A549 (cell line): ENCODE results near the gene XPO5. TPM values are rescaled to one million over a fixed set of nuclear protein-coding genes. Genes with fewer than 3 reads are reported as not detected.

Experiments used
- CHD2 ChIP-seq: fragments of 150-350 bp; IDR thresholded peaks from 2 replicates; pipeline ENCODE4 v1.6.1; 2014; ENCODE audit warnings: low read length; ENCODE audit not compliant: partially characterized antibody
- GATA3 ChIP-seq: IDR thresholded peaks from 2 replicates; pipeline ENCODE4 v1.6.1; 2012; ENCODE audit warnings: borderline replicate concordance
- MAZ ChIP-seq: fragments of 150-350 bp; IDR thresholded peaks from 2 replicates; pipeline ENCODE4 v1.6.1; 2014; ENCODE audit warnings: antibody characterized with exemption, low read depth, low read length, borderline replicate concordance
- NR3C1 ChIP-seq: fragments of >200 bp; sonication (Bioruptor Twin); formaldehyde crosslinking; IDR thresholded peaks from 3 replicates; pipeline ENCODE4 v1.6.1; 2017
- POLR2A ChIP-seq: IDR thresholded peaks from 2 replicates; pipeline ENCODE4 v1.6.1; 2012; ENCODE audit warnings: mild to moderate bottlenecking, low read length
- RNF2 ChIP-seq: fragments of 200-600 bp; sonication (generic); IDR thresholded peaks from 2 replicates; pipeline ENCODE4 v1.6.1; 2016; ENCODE audit warnings: low read depth, mild to moderate bottlenecking, antibody characterized with exemption, moderate library complexity, borderline replicate concordance
- SREBF2 ChIP-seq: fragments of 450-650 bp; IDR thresholded peaks from 2 replicates; pipeline ENCODE4 v1.6.1; 2014; ENCODE audit warnings: mild to moderate bottlenecking, moderate library complexity
- polyA plus RNA-seq, 4 experiments: library from polyadenylated mRNA; depleted of rRNA in 3 of 4; stranded (reverse); fragments of >200 nt; fragmentation: RNase III in 1 of 4; extraction: RNeasy Plus Mini Kit Qiagen cat#74134 plus additional on column Dnase treatment in 1 of 4; gene quantifications; 2 replicates in 3 of 4; 3 replicates in 1 of 4; pipeline ENCODE4 v1.2.3, GENCODE V29; 2011 to 2017
- small RNA-seq, 6 experiments: library from RNA; depleted of rRNA; stranded (forward); fragments of <200 nt; gene quantifications; one replicate each; pipeline ENCODE3, GENCODE V24; 2012
- TF ChIP-seq, protein P1 (sequence below): fragments of 200-600 bp; sonication (generic); IDR thresholded peaks from 2 replicates; pipeline ENCODE4 v1.6.1; 2016; ENCODE audit warnings: antibody characterized with exemption, mild to moderate bottlenecking, moderate library complexity

The XPO5 gene
- polyA plus RNA-seq, 2 of the 4 experiments (the other 2 are of a cell fraction): 24.8 to 51.0 TPM

- TF ChIP-seq, protein P1, sequence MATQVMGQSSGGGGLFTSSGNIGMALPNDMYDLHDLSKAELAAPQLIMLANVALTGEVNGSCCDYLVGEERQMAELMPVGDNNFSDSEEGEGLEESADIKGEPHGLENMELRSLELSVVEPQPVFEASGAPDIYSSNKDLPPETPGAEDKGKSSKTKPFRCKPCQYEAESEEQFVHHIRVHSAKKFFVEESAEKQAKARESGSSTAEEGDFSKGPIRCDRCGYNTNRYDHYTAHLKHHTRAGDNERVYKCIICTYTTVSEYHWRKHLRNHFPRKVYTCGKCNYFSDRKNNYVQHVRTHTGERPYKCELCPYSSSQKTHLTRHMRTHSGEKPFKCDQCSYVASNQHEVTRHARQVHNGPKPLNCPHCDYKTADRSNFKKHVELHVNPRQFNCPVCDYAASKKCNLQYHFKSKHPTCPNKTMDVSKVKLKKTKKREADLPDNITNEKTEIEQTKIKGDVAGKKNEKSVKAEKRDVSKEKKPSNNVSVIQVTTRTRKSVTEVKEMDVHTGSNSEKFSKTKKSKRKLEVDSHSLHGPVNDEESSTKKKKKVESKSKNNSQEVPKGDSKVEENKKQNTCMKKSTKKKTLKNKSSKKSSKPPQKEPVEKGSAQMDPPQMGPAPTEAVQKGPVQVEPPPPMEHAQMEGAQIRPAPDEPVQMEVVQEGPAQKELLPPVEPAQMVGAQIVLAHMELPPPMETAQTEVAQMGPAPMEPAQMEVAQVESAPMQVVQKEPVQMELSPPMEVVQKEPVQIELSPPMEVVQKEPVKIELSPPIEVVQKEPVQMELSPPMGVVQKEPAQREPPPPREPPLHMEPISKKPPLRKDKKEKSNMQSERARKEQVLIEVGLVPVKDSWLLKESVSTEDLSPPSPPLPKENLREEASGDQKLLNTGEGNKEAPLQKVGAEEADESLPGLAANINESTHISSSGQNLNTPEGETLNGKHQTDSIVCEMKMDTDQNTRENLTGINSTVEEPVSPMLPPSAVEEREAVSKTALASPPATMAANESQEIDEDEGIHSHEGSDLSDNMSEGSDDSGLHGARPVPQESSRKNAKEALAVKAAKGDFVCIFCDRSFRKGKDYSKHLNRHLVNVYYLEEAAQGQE: no peak
- TF ChIP-seq POLR2A (no peak), RNF2 (no peak), SREBF2 (no peak), NR3C1 (no peak), MAZ (no peak), GATA3 (no peak), CHD2 (no peak)
Measured at GRCh38 chr6:43472515-43472914, 103.3 kb downstream of the XPO5 start (continued).

Small RNAs within 50 kb of the gene (small RNA-seq; reads per million reads assigned to genes)
- gene RF00426 (0 reads per million in 6 experiments), gene RNU6-1113P (0 reads per million in 6 experiments)

Other genes starting within 250 kb of the XPO5 start
- 9.2 and 10.3 TPM in 2 replicates for gene ZNF318, start 206.4 kb downstream of the XPO5 start, polyA plus RNA-seq (2011; rRNA removed)
- gene ZNF318, start 206.4 kb downstream of the XPO5 start, polyA plus RNA-seq (2017; fragmentation: RNase III; extraction: RNeasy Plus Mini Kit Qiagen cat#74134 plus additional on column Dnase treatment): 4.3 to 5.0 TPM (median 4.7 TPM) in 3 replicates
- gene ABCC10, start 148.5 kb downstream of the XPO5 start, polyA plus RNA-seq (2011; rRNA removed): 6.8 and 8.5 TPM in 2 replicates
- 8.9 to 10.5 TPM (median 9.3 TPM) in 3 replicates for gene ABCC10, start 148.5 kb downstream of the XPO5 start, polyA plus RNA-seq (2017; fragmentation: RNase III; extraction: RNeasy Plus Mini Kit Qiagen cat#74134 plus additional on column Dnase treatment)
- gene DLK2, start 120.5 kb downstream of the XPO5 start, polyA plus RNA-seq (2011; rRNA removed): 2.9 and 3.4 TPM in 2 replicates
- 2.2 to 2.6 TPM (median 2.5 TPM) in 3 replicates for gene DLK2, start 120.5 kb downstream of the XPO5 start, polyA plus RNA-seq (2017; fragmentation: RNase III; extraction: RNeasy Plus Mini Kit Qiagen cat#74134 plus additional on column Dnase treatment)
- gene TJAP1, start 98.5 kb downstream of the XPO5 start, polyA plus RNA-seq (2011; rRNA removed): 12.7 and 15.7 TPM in 2 replicates
- gene TJAP1, start 98.5 kb downstream of the XPO5 start, polyA plus RNA-seq (2017; fragmentation: RNase III; extraction: RNeasy Plus Mini Kit Qiagen cat#74134 plus additional on column Dnase treatment): 12.7 to 13.7 TPM (median 13.1 TPM) in 3 replicates
- 0.24 and 0.26 TPM in 2 replicates for gene LRRC73, start 65.7 kb downstream of the XPO5 start, polyA plus RNA-seq (2011; rRNA removed)
- 0.61 to 0.72 TPM (median 0.71 TPM) in 3 replicates for gene LRRC73, start 65.7 kb downstream of the XPO5 start, polyA plus RNA-seq (2017; fragmentation: RNase III; extraction: RNeasy Plus Mini Kit Qiagen cat#74134 plus additional on column Dnase treatment)
- gene YIPF3, start 59.1 kb downstream of the XPO5 start, polyA plus RNA-seq (2011; rRNA removed): 99.5 and 108 TPM in 2 replicates
- 51.6 to 72.0 TPM (median 63.4 TPM) in 3 replicates for gene YIPF3, start 59.1 kb downstream of the XPO5 start, polyA plus RNA-seq (2017; fragmentation: RNase III; extraction: RNeasy Plus Mini Kit Qiagen cat#74134 plus additional on column Dnase treatment)
- gene POLR1C, start 58.9 kb downstream of the XPO5 start, polyA plus RNA-seq (2011; rRNA removed): 63.1 and 85.1 TPM in 2 replicates
- gene POLR1C, start 58.9 kb downstream of the XPO5 start, polyA plus RNA-seq (2017; fragmentation: RNase III; extraction: RNeasy Plus Mini Kit Qiagen cat#74134 plus additional on column Dnase treatment): 46.5 to 50.0 TPM (median 48.5 TPM) in 3 replicates
- 14.4 and 14.5 TPM in 2 replicates for gene POLH, start 147 bp upstream of the XPO5 start, polyA plus RNA-seq (2011; rRNA removed)
- gene POLH, start 147 bp upstream of the XPO5 start, polyA plus RNA-seq (2017; fragmentation: RNase III; extraction: RNeasy Plus Mini Kit Qiagen cat#74134 plus additional on column Dnase treatment): 7.0 to 9.7 TPM (median 9.4 TPM) in 3 replicates
- gene GTPBP2, start 53.2 kb upstream of the XPO5 start, polyA plus RNA-seq (2011; rRNA removed): 59.6 and 71.1 TPM in 2 replicates
- gene GTPBP2, start 53.2 kb upstream of the XPO5 start, polyA plus RNA-seq (2017; fragmentation: RNase III; extraction: RNeasy Plus Mini Kit Qiagen cat#74134 plus additional on column Dnase treatment): 27.0 to 29.3 TPM (median 28.9 TPM) in 3 replicates
- gene MAD2L1BP, start 59.8 kb upstream of the XPO5 start, polyA plus RNA-seq (2011; rRNA removed): 26.7 and 32.0 TPM in 2 replicates
- 22.0 to 22.6 TPM (median 22.4 TPM) in 3 replicates for gene MAD2L1BP, start 59.8 kb upstream of the XPO5 start, polyA plus RNA-seq (2017; fragmentation: RNase III; extraction: RNeasy Plus Mini Kit Qiagen cat#74134 plus additional on column Dnase treatment)
- gene RSPH9, start 69.0 kb upstream of the XPO5 start, polyA plus RNA-seq (2011; rRNA removed): 0.18 and 0.37 TPM in 2 replicates
- gene RSPH9, start 69.0 kb upstream of the XPO5 start, polyA plus RNA-seq (2017; fragmentation: RNase III; extraction: RNeasy Plus Mini Kit Qiagen cat#74134 plus additional on column Dnase treatment): 0.09 to 0.17 TPM (median 0.14 TPM) in 3 replicates
- gene MRPS18A, start 111.8 kb upstream of the XPO5 start, polyA plus RNA-seq (2011; rRNA removed): 44.2 and 54.2 TPM in 2 replicates
- 38.0 to 42.1 TPM (median 41.1 TPM) in 3 replicates for gene MRPS18A, start 111.8 kb upstream of the XPO5 start, polyA plus RNA-seq (2017; fragmentation: RNase III; extraction: RNeasy Plus Mini Kit Qiagen cat#74134 plus additional on column Dnase treatment)
- 83.7 and 101 TPM in 2 replicates for gene VEGFA, start 194.2 kb upstream of the XPO5 start, polyA plus RNA-seq (2011; rRNA removed)
- gene VEGFA, start 194.2 kb upstream of the XPO5 start, polyA plus RNA-seq (2017; fragmentation: RNase III; extraction: RNeasy Plus Mini Kit Qiagen cat#74134 plus additional on column Dnase treatment): 35.4 to 41.1 TPM (median 35.8 TPM) in 3 replicates